ENCODE results near the gene MSL3. TPM values are rescaled to one million over a fixed set of nuclear protein-coding genes. Genes with fewer than 3 reads are reported as not detected.
A peak's percentile ranks its signal among the peaks of the same experiment; 100 is the strongest.

The MSL3 gene
- 10 to 100 TPM; 13.6 to 44.0 (median 38.4) TPM for total RNA-seq
- polyA plus RNA-seq, result 10 to 100 TPM; 16.5 to 22.3 (median 20.0) TPM
- long read RNA-seq, donor 1, full-length matches to known transcripts, result 3 of 3 reads
- long read RNA-seq, donor 1, partial matches to known transcripts, result 0 of 3 reads
- long read RNA-seq, donor 1, other reads (novel, unspliced or antisense), result 0 of 3 reads
- long read RNA-seq, donor 2, full-length matches to known transcripts, result 6 of 6 reads
- long read RNA-seq, donor 2, partial matches to known transcripts, result 0 of 6 reads
- long read RNA-seq, donor 2, other reads (novel, unspliced or antisense), result 0 of 6 reads
- long read RNA-seq, donor 3, partial matches to known transcripts, result 0 of 1 reads
- long read RNA-seq, donor 3, other reads (novel, unspliced or antisense), result 0 of 1 reads
- long read RNA-seq, donor 4, partial matches to known transcripts, result 0 of 1 reads
- long read RNA-seq, donor 4, other reads (novel, unspliced or antisense), result 0 of 1 reads
- long read RNA-seq, donor 5, partial matches to known transcripts, result 0 of 4 reads
- long read RNA-seq, donor 5, other reads (novel, unspliced or antisense), result 0 of 4 reads
- long read RNA-seq, donor 6, full-length matches to known transcripts, result 14 of 21 reads
- long read RNA-seq, donor 6, partial matches to known transcripts, result 7 of 21 reads
- long read RNA-seq, donor 6, other reads (novel, unspliced or antisense), result 0 of 21 reads
- long read RNA-seq, donor 7, full-length matches to known transcripts, result 8 of 13 reads
- long read RNA-seq, donor 7, partial matches to known transcripts, result 5 of 13 reads
- long read RNA-seq, donor 7, other reads (novel, unspliced or antisense), result 0 of 13 reads
- long read RNA-seq, donor 8, full-length matches to known transcripts, result 6 of 6 reads
- long read RNA-seq, donor 8, partial matches to known transcripts, result 0 of 6 reads
- long read RNA-seq, donor 8, other reads (novel, unspliced or antisense), result 0 of 6 reads
- long read RNA-seq, donor 9, partial matches to known transcripts, result 0 of 4 reads
- long read RNA-seq, donor 9, other reads (novel, unspliced or antisense), result 0 of 4 reads
- long read RNA-seq, donor 10, partial matches to known transcripts, result 0 of 3 reads
- long read RNA-seq, donor 10, other reads (novel, unspliced or antisense), result 0 of 3 reads

- WGBS, 5 donors, result 0 to 55% (median 20%) methylated on average over 2 to 67 of the region's 93 CpGs; no CpG with 5 or more reads in 1 of the 5 donors
- peak within 1 kb of the TSS; percentile 85 to 97 (median 90) for H3K27ac ChIP-seq
- DNase-seq, result peak; percentile 56 to 82
- peak within 1 kb of the TSS; percentile 55 to 72 (median 68) for H3K4me3 ChIP-seq
- no peak for TF ChIP-seq POLR2AphosphoS5 (IDR thresholded peaks at IDR 0.05)
- no peak for TF ChIP-seq POLR2A (IDR thresholded peaks at IDR 0.05)
- no peak for TF ChIP-seq CTCF (IDR thresholded peaks at IDR 0.05)
- no peak for TF ChIP-seq EP300 (IDR thresholded peaks at IDR 0.05)
- no peaks in the 10 kb centered on the region for H3K9me3 ChIP-seq
- peaks cover 0 to 17% (median 12%) of the 10 kb centered on the region in 4 donors for H3K36me3 ChIP-seq
- intact Hi-C loops (cut with DNase I; ENCODE audit: low total_unique reads), result no loop called here
- no peaks in the 10 kb centered on the region for H3K27me3 ChIP-seq
- H3K4me1 ChIP-seq, result peaks cover 0 to 26% (median 10%) of the 10 kb centered on the region in 4 donors
These were observed at the start of gene MSL3 for GRCh38 chrX:11757719-11758399. MSL3 (plus strand) TSS chrX:11758237; CDS start chrX:11758264, 27 bp downstream.

GRCh38 chrX:11722304-11722703 lies 35.7 kb upstream of the MSL3 start:
- TF ChIP-seq CTCF (IDR thresholded peaks at IDR 0.05), result no peak
- no peak for TF ChIP-seq EP300 (IDR thresholded peaks at IDR 0.05)
- no peak for TF ChIP-seq POLR2AphosphoS5 (IDR thresholded peaks at IDR 0.05)
- no peak for TF ChIP-seq POLR2A (IDR thresholded peaks at IDR 0.05)
- no peaks in the 10 kb centered on the region for H3K36me3 ChIP-seq
- no peak overlapping the region for H3K27ac ChIP-seq
- intact Hi-C loops (cut with DNase I; ENCODE audit: low total_unique reads), result no loop called here
- H3K4me3 ChIP-seq, result no peak overlapping the region
- H3K9me3 ChIP-seq, result no peaks in the 10 kb centered on the region
- no peaks in the 10 kb centered on the region for H3K27me3 ChIP-seq
- 80 to 97% (median 94%) methylated on average over 5 of the region's 5 CpGs for WGBS, 5 donors
- no peak for DNase-seq
- peaks cover 0 to 8% (median 0%) of the 10 kb centered on the region in 4 donors for H3K4me1 ChIP-seq

- peaks cover 0 to 9% (median 0%) of the 10 kb centered on the region in 3 donors for H3K27me3 ChIP-seq
- 34 to 50% (median 40%) methylated on average over 7 of the region's 7 CpGs for WGBS, 5 donors
- peaks cover 0 to 8% (median 0%) of the 10 kb centered on the region in 4 donors for H3K4me1 ChIP-seq
- DNase-seq, result peak in 1 of 2 donors; percentile 60
- no peak overlapping the region for H3K4me3 ChIP-seq
- no peaks in the 10 kb centered on the region for H3K9me3 ChIP-seq
- H3K27ac ChIP-seq, result no peak overlapping the region
- intact Hi-C loops (cut with DNase I; ENCODE audit: low total_unique reads), result no loop called here
- no peak for TF ChIP-seq EP300 (IDR thresholded peaks at IDR 0.05)
- TF ChIP-seq CTCF (IDR thresholded peaks at IDR 0.05), result peak in 5 of 7 experiments; percentile 11 to 68 (median 55)
- no peak for TF ChIP-seq POLR2A (IDR thresholded peaks at IDR 0.05)
- no peaks in the 10 kb centered on the region for H3K36me3 ChIP-seq
These were observed 33.7 kb upstream of the MSL3 start for GRCh38 chrX:11724122-11725017.

Measured in stomach (tissue), 19 donors.